Activated CD4-positive, alpha-beta T cell treated with anti-CD3 and anti-CD28 coated beads, Interleukin-10, Interleukin-2, amounts not matched to agents 100 ng/mL and 50 ng/mL, durations not matched to agents 16 hours and 8 hours (primary cell): Measurements from ENCODE around the gene UBR4.

Experiments
- DNase-seq: peaks from one replicate; pipeline ENCODE4 v3.0.0-alpha.2; 2020

The UBR4 gene

DNA sequence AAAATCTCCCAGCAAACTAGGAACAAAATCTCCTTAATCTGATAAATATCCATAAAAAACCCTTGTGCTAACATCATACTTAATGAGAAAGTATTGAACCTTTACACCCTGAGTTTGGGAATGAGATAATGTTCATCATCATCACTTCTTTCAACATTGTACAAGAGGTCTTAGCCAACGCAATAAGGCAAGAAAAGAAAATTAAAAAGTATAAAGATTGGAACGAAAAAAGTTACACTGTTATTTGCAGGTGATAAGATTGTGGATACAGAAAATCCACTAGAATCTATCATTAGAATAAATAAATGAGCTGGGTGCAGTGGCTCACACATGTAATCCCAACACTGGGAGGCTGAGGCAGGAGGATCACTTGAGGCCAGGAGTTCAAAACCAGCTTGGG is 76.7 kb downstream of the UBR4 start:
- no peak for DNase-seq

DNA sequence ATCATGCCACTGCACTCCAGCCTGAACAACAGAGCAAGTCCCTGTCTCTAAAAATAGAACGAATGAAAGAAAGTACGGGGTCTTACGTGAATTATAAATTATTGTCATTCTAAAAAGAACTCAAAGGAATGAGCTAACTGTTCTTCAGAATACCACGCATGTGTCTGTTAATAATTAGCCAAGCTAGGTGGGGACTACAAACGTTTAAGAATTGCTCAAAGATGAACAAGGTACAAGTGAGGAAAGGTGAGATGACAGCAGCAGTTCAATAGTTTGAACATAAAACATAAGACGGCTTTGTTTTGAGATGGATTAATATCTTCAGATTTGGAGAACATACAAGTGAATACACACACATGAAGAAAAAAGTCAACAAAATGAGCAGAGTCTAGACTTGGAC is 79.6 kb downstream of the UBR4 start:
- no peak for DNase-seq

DNA sequence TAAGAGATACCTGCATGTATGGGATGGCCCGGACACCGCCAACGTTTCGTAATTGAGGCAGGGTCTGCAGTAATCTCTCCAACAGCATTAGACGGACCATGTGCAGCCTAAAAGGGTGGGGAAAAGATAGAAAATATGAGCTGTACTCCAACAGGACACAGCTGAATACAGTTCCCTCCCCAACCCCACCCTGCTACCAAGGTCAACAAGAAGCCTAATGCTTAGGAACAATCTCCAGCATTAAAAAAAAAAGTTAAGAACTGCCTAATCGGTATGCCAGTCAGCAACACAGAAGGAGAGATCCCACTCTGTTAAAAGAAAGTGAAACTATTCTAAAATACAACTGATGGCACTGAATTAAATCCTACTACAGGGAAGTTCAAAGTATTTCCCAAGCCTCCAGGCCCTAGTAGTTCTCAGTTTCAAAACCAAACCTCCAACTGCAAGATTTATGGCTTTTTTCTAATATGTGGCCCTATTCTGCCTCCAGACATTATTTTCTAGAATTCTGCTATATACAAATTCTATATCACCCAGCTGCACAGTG is 81.0 kb downstream of the UBR4 start:
- DNase-seq: no peak

- peak; percentile 32 for DNase-seq
Observed at GRCh38 chr1:19124273-19124672, 85.8 kb downstream of the UBR4 start.

GRCh38 chr1:19123837-19124236 is 86.2 kb downstream of the UBR4 start:
- DNase-seq: peak; percentile 31

- no peak for DNase-seq
Observed at GRCh38 chr1:19122668-19123067, 87.4 kb downstream of the UBR4 start.

GRCh38 chr1:19121192-19121591 is 88.9 kb downstream of the UBR4 start:
- DNase-seq: no peak

- no peak for DNase-seq
Observed at GRCh38 chr1:19120070-19120469, 90.0 kb downstream of the UBR4 start.

- DNase-seq: no peak
Observed at GRCh38 chr1:19115082-19115808, 94.8 kb downstream of the UBR4 start.

- DNase-seq: peak; percentile 50
Observed at GRCh38 chr1:19113697-19114092, 96.4 kb downstream of the UBR4 start.

GRCh38 chr1:19112891-19113696 is 97.0 kb downstream of the UBR4 start:
- no peak for DNase-seq

- no peak for DNase-seq
Observed at GRCh38 chr1:19110257-19110927, 99.7 kb downstream of the UBR4 start.

DNA sequence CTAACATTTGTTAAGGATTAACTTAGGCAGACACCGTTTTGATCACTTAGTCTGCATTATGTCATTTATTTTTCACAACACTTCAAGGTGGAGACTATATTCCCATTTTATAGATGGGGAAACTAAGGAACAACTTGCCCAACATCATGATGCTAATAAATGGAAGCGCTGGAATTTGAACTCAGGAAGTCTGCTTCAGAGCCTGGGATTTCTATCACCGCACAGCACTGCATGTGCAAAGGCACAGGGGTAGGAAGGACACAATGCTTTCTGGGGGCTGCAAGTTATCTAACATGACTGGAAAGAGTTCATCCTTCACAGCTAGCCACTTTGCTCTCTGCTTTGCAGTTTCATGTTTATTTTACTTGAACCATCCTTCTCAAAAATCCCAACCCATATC is 100.5 kb downstream of the UBR4 start:
- DNase-seq: no peak

GRCh38 chr1:19101244-19101643 is 108.8 kb downstream of the UBR4 start:
- no peak for DNase-seq

DNA sequence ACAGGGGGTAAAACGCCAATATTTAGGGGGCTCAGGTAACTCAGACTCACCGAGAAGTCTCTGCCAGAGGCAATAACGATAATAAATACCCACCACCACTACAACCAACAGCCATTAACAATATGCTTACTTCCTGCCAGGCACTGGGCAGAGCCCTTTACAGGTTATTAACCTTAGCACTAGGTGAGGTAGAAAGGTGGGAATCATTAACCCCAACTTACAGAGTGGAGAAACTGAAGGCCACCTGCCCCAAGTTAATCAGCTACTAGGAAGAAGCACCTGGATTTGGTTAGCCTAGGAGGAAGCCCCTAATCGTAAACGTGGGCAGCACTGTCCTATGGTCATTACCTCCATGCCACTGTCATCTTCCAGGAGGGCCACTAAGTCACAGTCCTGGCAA is 110.0 kb downstream of the UBR4 start:
- DNase-seq: no peak

DNA sequence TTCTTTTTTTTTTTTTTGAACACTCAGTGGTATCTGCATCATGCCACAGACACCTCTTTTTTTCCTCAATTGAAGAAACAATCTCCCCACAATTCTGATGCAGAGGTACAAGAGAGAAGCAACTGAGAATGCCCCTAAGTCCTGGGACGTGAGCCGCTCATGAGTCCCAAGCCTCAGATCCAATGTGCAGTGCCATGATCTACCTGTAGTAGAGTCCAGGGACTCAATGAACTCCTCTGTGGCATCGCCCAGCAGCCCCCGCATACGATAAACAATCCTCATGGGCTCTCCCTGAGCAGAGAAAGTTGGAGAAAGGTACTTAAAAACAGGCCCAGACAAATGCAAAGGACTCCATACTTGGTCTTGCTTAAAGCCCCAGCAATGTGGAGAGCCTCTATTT is 113.1 kb downstream of the UBR4 start:
- no peak for DNase-seq

- no peak for DNase-seq
Observed at GRCh38 chr1:19096036-19096833, 113.8 kb downstream of the UBR4 start.

DNA sequence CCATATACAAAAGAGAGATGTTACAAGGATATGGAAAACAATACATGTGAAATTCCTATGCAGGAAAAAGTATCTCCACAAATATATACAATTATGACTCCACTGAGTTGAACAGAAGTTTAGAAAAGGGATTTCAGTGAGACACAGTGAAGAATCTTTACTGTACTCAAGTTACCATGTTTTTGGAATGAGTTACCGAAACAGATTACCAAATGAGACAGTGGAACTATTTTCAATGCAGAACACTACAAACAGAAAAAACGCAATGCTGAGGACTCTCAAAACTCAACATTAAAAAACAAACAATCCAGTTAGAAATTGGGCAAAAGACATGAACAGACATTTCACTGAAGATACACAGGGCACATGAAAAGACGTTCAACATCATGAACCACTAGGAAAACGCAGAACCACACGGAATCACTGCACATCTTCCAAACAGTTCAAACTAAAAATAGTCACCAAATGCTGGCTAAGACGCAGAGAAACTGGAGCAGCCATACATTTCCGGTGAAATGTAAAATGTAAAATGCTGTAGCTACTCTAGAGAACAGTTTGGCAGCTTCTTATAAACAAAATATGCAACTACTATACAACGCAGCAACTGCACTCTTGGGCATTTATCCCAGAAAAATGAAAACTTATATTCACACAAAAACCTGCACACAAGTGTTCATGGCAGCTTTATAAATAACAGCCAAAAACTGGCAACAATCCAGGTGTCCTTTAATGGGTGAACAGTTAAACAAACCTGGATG is 118.7 kb downstream of the UBR4 start:
- no peak for DNase-seq

- no peak for DNase-seq
Observed at GRCh38 chr1:19089524-19089923, 120.5 kb downstream of the UBR4 start.

- DNase-seq: peak; percentile 22
Observed at GRCh38 chr1:19088717-19089442, 121.2 kb downstream of the UBR4 start.
